ENCODE data around the gene KLRG1. TPM values are rescaled to one million over a fixed set of nuclear protein-coding genes. Genes with fewer than 3 reads are reported as not detected.

Gene KLRG1
- total and polyA plus RNA-seq, 2 experiments from 2014 or later, result 1.1 TPM; not detected in 1

DNA sequence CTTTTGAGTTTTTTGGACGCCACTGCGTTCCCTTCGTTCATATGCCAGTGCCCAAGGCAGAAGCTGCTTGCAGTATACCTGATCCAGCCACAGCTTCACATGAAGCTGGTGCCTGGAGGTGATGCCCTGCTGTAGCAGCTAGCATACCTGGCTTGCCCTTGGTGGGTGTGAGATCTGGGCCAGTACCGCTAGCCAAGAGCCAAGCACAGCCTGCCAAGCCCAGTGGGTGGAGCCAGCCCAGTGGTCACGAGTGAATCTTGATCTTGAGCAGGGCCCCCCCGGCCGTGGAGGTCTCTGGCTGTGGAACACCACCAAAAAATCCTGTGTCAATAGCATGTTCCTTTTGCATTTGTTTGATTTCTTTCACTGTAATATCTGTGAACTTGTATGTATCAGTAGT lies 32.6 kb upstream of the KLRG1 start:
- Histone ChIP-seq H3K4me3 (no peak overlapping the region), H3K9me3 (ENCODE audit: low read depth) (no peaks in the 10 kb centered on the region), H3K9ac (no peak overlapping the region), H3K4me2 (ENCODE audit: unreplicated experiment) (no peak overlapping the region), H3K79me2 (ENCODE audit: insufficient read depth) (no peaks in the 10 kb centered on the region), H3F3A (ENCODE audit: insufficient read depth) (no peaks in the 10 kb centered on the region), H3K9me2 (ENCODE audit: insufficient read depth) (no peaks in the 10 kb centered on the region), H3K27me3 (replicated peaks; ENCODE audit: insufficient read depth) (no peaks in the 10 kb centered on the region), H2AFZ (no peak overlapping the region), H3K27ac (no peak overlapping the region), H3K4me1 (ENCODE audit: insufficient read depth) (no peaks in the 10 kb centered on the region), H4K20me1 (ENCODE audit: insufficient read depth) (no peaks in the 10 kb centered on the region), H3K36me3 (ENCODE audit: low read depth) (no peaks in the 10 kb centered on the region)
- TF ChIP-seq EZH2 (IDR thresholded peaks at IDR 0.05; ENCODE audit: insufficient read depth, poor library complexity, severe bottlenecking), result no peak
- TF ChIP-seq EZH2phosphoT487 (IDR thresholded peaks at IDR 0.05; ENCODE audit: insufficient read depth, low read depth), result no peak
- WGBS, 2 experiments (ENCODE audit: low coverage in 1 of 2, low lambda C conversion rate in 2 of 2, missing lambda C conversion rate in 2 of 2), result 60 to 63% methylated on average over 7 of the region's 7 CpGs
- no peak for DNase-seq
- in situ Hi-C loops (cut with MboI), result no loop called here

DNA sequence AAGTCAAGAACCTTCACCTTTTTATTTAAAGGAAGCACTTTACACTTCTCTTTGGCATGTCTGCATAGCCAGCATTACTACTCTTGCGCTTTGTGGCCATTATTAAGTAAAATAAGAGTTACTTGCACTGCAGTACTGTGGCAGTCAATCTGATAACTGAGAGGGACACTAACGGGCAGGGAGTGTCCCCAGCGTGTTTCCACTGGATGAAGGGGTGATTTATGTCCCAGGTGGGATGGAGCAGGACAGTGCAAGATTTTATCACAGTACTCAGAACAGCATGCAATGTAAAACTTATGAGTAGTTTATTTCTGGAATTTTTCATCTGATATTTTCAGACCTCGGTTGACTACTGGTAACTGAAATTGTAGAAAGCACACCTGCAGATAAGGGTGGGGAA lies 31.8 kb upstream of the KLRG1 start:
- DNase-seq, result no peak
- Histone ChIP-seq H3K4me3 (no peak overlapping the region), H3K79me2 (ENCODE audit: insufficient read depth) (no peaks in the 10 kb centered on the region), H3K9me2 (ENCODE audit: insufficient read depth) (no peaks in the 10 kb centered on the region), H3K36me3 (ENCODE audit: low read depth) (no peaks in the 10 kb centered on the region), H3K27ac (no peak overlapping the region), H3K4me2 (ENCODE audit: unreplicated experiment) (no peak overlapping the region), H3K4me1 (ENCODE audit: insufficient read depth) (no peaks in the 10 kb centered on the region), H2AFZ (no peak overlapping the region), H3K9ac (no peak overlapping the region), H3F3A (ENCODE audit: insufficient read depth) (no peaks in the 10 kb centered on the region), H3K27me3 (replicated peaks; ENCODE audit: insufficient read depth) (no peaks in the 10 kb centered on the region), H4K20me1 (ENCODE audit: insufficient read depth) (no peaks in the 10 kb centered on the region), H3K9me3 (ENCODE audit: low read depth) (no peaks in the 10 kb centered on the region)
- 53 to 59% methylated on average over 4 of the region's 4 CpGs for WGBS, 2 experiments (ENCODE audit: low coverage in 1 of 2, low lambda C conversion rate in 2 of 2, missing lambda C conversion rate in 2 of 2)
- in situ Hi-C loops (cut with MboI), result no loop called here
- no peak for TF ChIP-seq EZH2phosphoT487 (IDR thresholded peaks at IDR 0.05; ENCODE audit: insufficient read depth, low read depth)
- TF ChIP-seq EZH2 (IDR thresholded peaks at IDR 0.05; ENCODE audit: insufficient read depth, poor library complexity, severe bottlenecking), result no peak

GRCh38 chr12:8958066-8958465 lies 31.3 kb upstream of the KLRG1 start:
- WGBS, 2 experiments (ENCODE audit: low coverage in 1 of 2, low lambda C conversion rate in 2 of 2, missing lambda C conversion rate in 2 of 2), result 27 to 32% methylated on average over 2 of the region's 2 CpGs
- in situ Hi-C loops (cut with MboI), result no loop called here

DNA sequence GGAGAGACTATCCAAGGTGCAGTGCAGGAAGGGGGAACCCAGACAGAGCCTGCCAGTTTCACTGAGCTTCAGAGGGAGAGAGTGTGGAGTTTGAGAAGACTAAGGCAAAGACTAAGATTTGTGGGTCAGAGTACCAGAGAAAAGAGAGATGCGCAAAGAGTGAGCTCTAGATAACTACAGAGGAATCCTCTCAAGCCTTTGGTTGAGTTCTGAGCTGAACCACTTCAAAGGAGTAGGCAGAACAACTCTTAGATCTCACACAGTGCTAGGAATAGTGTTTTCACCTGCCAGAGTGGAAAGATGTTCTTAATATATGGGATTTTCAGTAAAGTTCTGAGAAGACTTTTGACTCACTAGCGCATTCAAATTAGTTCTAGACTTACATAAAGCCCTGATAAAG lies 29.2 kb upstream of the KLRG1 start:
- Histone ChIP-seq H3K36me3 (ENCODE audit: low read depth) (no peaks in the 10 kb centered on the region), H3K4me1 (ENCODE audit: insufficient read depth) (no peaks in the 10 kb centered on the region), H3F3A (ENCODE audit: insufficient read depth) (no peaks in the 10 kb centered on the region), H4K20me1 (ENCODE audit: insufficient read depth) (no peaks in the 10 kb centered on the region), H3K9me3 (ENCODE audit: low read depth) (no peaks in the 10 kb centered on the region), H3K9me2 (ENCODE audit: insufficient read depth) (no peaks in the 10 kb centered on the region), H3K27ac (no peak overlapping the region), H3K79me2 (ENCODE audit: insufficient read depth) (no peaks in the 10 kb centered on the region), H2AFZ (no peak overlapping the region), H3K9ac (no peak overlapping the region), H3K27me3 (replicated peaks; ENCODE audit: insufficient read depth) (no peaks in the 10 kb centered on the region), H3K4me2 (ENCODE audit: unreplicated experiment) (no peak overlapping the region), H3K4me3 (no peak overlapping the region)
- no peak for DNase-seq
- 73 to 76% methylated on average over 2 of the region's 2 CpGs for WGBS, 2 experiments (ENCODE audit: low coverage in 1 of 2, low lambda C conversion rate in 2 of 2, missing lambda C conversion rate in 2 of 2)
- in situ Hi-C loops (cut with MboI), result no loop called here
- TF ChIP-seq EZH2phosphoT487 (IDR thresholded peaks at IDR 0.05; ENCODE audit: insufficient read depth, low read depth) (no peak), EZH2 (IDR thresholded peaks at IDR 0.05; ENCODE audit: insufficient read depth, poor library complexity, severe bottlenecking) (no peak)

More at GRCh38 chr12:8958066-8958465, 31.3 kb upstream of the KLRG1 start:
- no peaks in the 10 kb centered on the region for H3K36me3 ChIP-seq (ENCODE audit: low read depth)
- H3K9me2 ChIP-seq (ENCODE audit: insufficient read depth), result no peaks in the 10 kb centered on the region
- H4K20me1 ChIP-seq (ENCODE audit: insufficient read depth), result no peaks in the 10 kb centered on the region
- H3K4me2 ChIP-seq (ENCODE audit: unreplicated experiment), result no peak overlapping the region
- H3K27me3 ChIP-seq (replicated peaks; ENCODE audit: insufficient read depth), result no peaks in the 10 kb centered on the region
- H3K79me2 ChIP-seq (ENCODE audit: insufficient read depth), result no peaks in the 10 kb centered on the region
- H3K9me3 ChIP-seq (ENCODE audit: low read depth), result no peaks in the 10 kb centered on the region
- TF ChIP-seq EZH2phosphoT487 (IDR thresholded peaks at IDR 0.05; ENCODE audit: insufficient read depth, low read depth) (no peak), EZH2 (IDR thresholded peaks at IDR 0.05; ENCODE audit: insufficient read depth, poor library complexity, severe bottlenecking) (no peak)
- DNase-seq, result no peak
- no peak overlapping the region for H3K27ac ChIP-seq
- H3F3A ChIP-seq (ENCODE audit: insufficient read depth), result no peaks in the 10 kb centered on the region
- H2AFZ ChIP-seq, result no peak overlapping the region
- H3K9ac ChIP-seq, result no peak overlapping the region
- H3K4me3 ChIP-seq, result no peak overlapping the region
- no peaks in the 10 kb centered on the region for H3K4me1 ChIP-seq (ENCODE audit: insufficient read depth)

GRCh38 chr12:8968761-8969160 lies 20.6 kb upstream of the KLRG1 start:
- no peaks in the 10 kb centered on the region for H3K9me2 ChIP-seq (ENCODE audit: insufficient read depth)
- no peak overlapping the region for H2AFZ ChIP-seq
- no peaks in the 10 kb centered on the region for H3F3A ChIP-seq (ENCODE audit: insufficient read depth)
- in situ Hi-C loops (cut with MboI), result no loop called here
- H3K79me2 ChIP-seq (ENCODE audit: insufficient read depth), result no peaks in the 10 kb centered on the region
- peaks cover 2% of the 10 kb centered on the region for H3K9me3 ChIP-seq (ENCODE audit: low read depth)
- H3K4me1 ChIP-seq (ENCODE audit: insufficient read depth), result no peaks in the 10 kb centered on the region
- DNase-seq, result no peak
- H4K20me1 ChIP-seq (ENCODE audit: insufficient read depth), result no peaks in the 10 kb centered on the region
- H3K4me3 ChIP-seq, result no peak overlapping the region
- TF ChIP-seq EZH2phosphoT487 (IDR thresholded peaks at IDR 0.05; ENCODE audit: insufficient read depth, low read depth) (no peak), EZH2 (IDR thresholded peaks at IDR 0.05; ENCODE audit: insufficient read depth, poor library complexity, severe bottlenecking) (no peak)
- H3K27ac ChIP-seq, result no peak overlapping the region
- no peak overlapping the region for H3K4me2 ChIP-seq (ENCODE audit: unreplicated experiment)
- no peaks in the 10 kb centered on the region for H3K36me3 ChIP-seq (ENCODE audit: low read depth)
- H3K9ac ChIP-seq, result no peak overlapping the region
- H3K27me3 ChIP-seq (replicated peaks; ENCODE audit: insufficient read depth), result no peaks in the 10 kb centered on the region
